Right ventricle myocardium inferior (tissue), 1 donor: Measurements from ENCODE around the gene DEPDC1. TPM values are rescaled to one million over a fixed set of nuclear protein-coding genes. Genes with fewer than 3 reads are reported as not detected.

Experiments
- ATAC-seq: fragments of 200-7000 bp; cut with Tn5 transposase; one replicate; pipeline ENCODE4 v1.9.1; 2020; ENCODE audit warnings: mild to moderate bottlenecking, moderate library complexity
- DNase-seq: peaks from one replicate; pipeline ENCODE4 v3.0.0; 2021; ENCODE audit errors: missing footprints
- intact Hi-C: fragments of 100-400 bp; cut with DNase I; formaldehyde crosslinking; loops from one replicate; pipeline ENCODE4 v1.11.0; 2022
- total RNA-seq: library from RNA; stranded (reverse); fragmentation: NEBNext Ultra II Directional; extraction: Animal tissue kit (Norgen Biotek cat#: 25700); gene quantifications from one replicate; pipeline ENCODE4 v1.2.1, GENCODE V29; 2021
- donor health status: DM: no; HTN: yes; CAD: no; lungs with severe emphysema.

The DEPDC1 gene
- total RNA-seq, 1 donor from 2014 or later = 0.43 TPM

- ATAC-seq (no peak), DNase-seq (no peak)
- intact Hi-C loops = no loop called here
Observed at GRCh38 chr1:68429233-68429808, 67.6 kb downstream of the DEPDC1 start.

DNA sequence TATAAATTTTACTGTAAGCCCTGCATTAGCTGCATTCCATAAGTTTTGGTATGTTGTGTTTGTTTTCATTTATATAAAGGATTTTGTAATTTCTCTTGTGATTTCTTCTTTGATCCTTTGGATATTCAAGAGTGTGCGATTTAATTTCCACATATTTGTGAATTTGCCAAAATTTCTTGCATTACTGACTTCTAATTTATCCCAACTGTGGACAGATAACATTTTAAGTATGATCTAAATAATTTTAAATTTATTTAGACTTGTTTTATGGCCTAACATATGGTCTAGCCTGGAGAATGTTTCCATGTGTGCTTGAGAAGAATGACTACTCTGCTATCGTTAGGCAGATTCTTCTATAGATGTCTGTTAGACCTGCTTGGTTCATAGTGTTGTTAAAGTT is 70.3 kb downstream of the DEPDC1 start:
- ATAC-seq (no peak), DNase-seq (no peak)
- intact Hi-C loops = no loop called here

Other genes starting within 250 kb of the DEPDC1 start
- gene RPE65, start 47.1 kb downstream of the DEPDC1 start, total RNA-seq = not detected